DOHH2 (cell line): ENCODE results near the gene TMEM184A.

Experiments used
- CTCF ChIP-seq: fragments of 200-600 bp; sonication (generic); IDR thresholded peaks from one replicate; pipeline ENCODE4 v1.5.1; 2014; ENCODE audit warnings: antibody characterized with exemption, mild to moderate bottlenecking, low read depth, low read length; ENCODE audit not compliant: poor library complexity, severe bottlenecking
- EZH2phosphoT487 ChIP-seq: fragments of 200-600 bp; sonication (generic); IDR thresholded peaks from 2 replicates; pipeline ENCODE4 v1.6.1; 2017; ENCODE audit warnings: borderline replicate concordance, mild to moderate bottlenecking, antibody characterized with exemption, low read length, moderate library complexity, mixed read lengths

GRCh38 chr7:1569016-1569415 lies 13.0 kb upstream of the TMEM184A start:
- TF ChIP-seq CTCF = no peak
- no peak for TF ChIP-seq EZH2phosphoT487
